HG03103 (cell line): ENCODE measurements around the gene PAQR3.
"Not testable (repeated sequence)": the region's sequence is repeated elsewhere in the genome, so short reads cannot be mapped to it uniquely, and the experiment has no call there.

Source experiments
- ATAC-seq: cut with Tn5 transposase; IDR thresholded peaks from one replicate; pipeline ENCODE4 v1.9.1; 2021; ENCODE audit warnings: low read depth; ENCODE audit not compliant: unreplicated experiment

The PAQR3 gene

GRCh38 chr4:78930016-78930629 lies 9.1 kb downstream of the PAQR3 start:
- ATAC-seq = no peak

GRCh38 chr4:78928835-78929234 lies 10.4 kb downstream of the PAQR3 start:
- ATAC-seq = no peak

GRCh38 chr4:78926826-78927225 lies 12.4 kb downstream of the PAQR3 start:
- no peak for ATAC-seq

- ATAC-seq = no peak
Measured at GRCh38 chr4:78923464-78924312, 15.6 kb downstream of the PAQR3 start.

GRCh38 chr4:78922207-78922606 lies 17.0 kb downstream of the PAQR3 start:
- ATAC-seq = no peak

- ATAC-seq = no peak
Measured at GRCh38 chr4:78910612-78911011, 28.6 kb downstream of the PAQR3 start.

- not testable (repeated sequence) for ATAC-seq
Measured at GRCh38 chr4:78908974-78909373, 30.3 kb downstream of the PAQR3 start.

GRCh38 chr4:78907638-78908037 lies 31.6 kb downstream of the PAQR3 start:
- ATAC-seq = no peak

- ATAC-seq = no peak
Measured at GRCh38 chr4:78904143-78904542, 35.1 kb downstream of the PAQR3 start.

GRCh38 chr4:78902298-78902697 lies 36.9 kb downstream of the PAQR3 start:
- no peak for ATAC-seq

GRCh38 chr4:78901882-78902281 lies 37.4 kb downstream of the PAQR3 start:
- no peak for ATAC-seq

GRCh38 chr4:78899302-78899701 lies 39.9 kb downstream of the PAQR3 start:
- no peak for ATAC-seq

- no peak for ATAC-seq
Measured at GRCh38 chr4:78889955-78890354, 49.3 kb downstream of the PAQR3 start.

- ATAC-seq = no peak
Measured at GRCh38 chr4:78885598-78885997, 53.6 kb downstream of the PAQR3 start.

GRCh38 chr4:78880874-78881492 lies 58.3 kb downstream of the PAQR3 start:
- no peak for ATAC-seq

GRCh38 chr4:78878031-78878430 lies 61.2 kb downstream of the PAQR3 start:
- no peak for ATAC-seq

GRCh38 chr4:78876568-78877320 lies 62.5 kb downstream of the PAQR3 start:
- ATAC-seq = no peak

GRCh38 chr4:78870056-78870455 lies 69.2 kb downstream of the PAQR3 start:
- ATAC-seq = no peak

- ATAC-seq = not testable (repeated sequence)
Measured at GRCh38 chr4:78868712-78869111, 70.5 kb downstream of the PAQR3 start.

GRCh38 chr4:78865451-78865850 lies 73.8 kb downstream of the PAQR3 start:
- ATAC-seq = no peak
